NCI-H2227 treated with DMSO at 0.1 percent for 48 hours (cell line): ENCODE results near the gene DISP2.

Source experiments
- DNase-seq: peaks from one replicate; lab custom pipeline; 2025; lab: John Stamatoyannopoulos, UW

Gene DISP2

DNA sequence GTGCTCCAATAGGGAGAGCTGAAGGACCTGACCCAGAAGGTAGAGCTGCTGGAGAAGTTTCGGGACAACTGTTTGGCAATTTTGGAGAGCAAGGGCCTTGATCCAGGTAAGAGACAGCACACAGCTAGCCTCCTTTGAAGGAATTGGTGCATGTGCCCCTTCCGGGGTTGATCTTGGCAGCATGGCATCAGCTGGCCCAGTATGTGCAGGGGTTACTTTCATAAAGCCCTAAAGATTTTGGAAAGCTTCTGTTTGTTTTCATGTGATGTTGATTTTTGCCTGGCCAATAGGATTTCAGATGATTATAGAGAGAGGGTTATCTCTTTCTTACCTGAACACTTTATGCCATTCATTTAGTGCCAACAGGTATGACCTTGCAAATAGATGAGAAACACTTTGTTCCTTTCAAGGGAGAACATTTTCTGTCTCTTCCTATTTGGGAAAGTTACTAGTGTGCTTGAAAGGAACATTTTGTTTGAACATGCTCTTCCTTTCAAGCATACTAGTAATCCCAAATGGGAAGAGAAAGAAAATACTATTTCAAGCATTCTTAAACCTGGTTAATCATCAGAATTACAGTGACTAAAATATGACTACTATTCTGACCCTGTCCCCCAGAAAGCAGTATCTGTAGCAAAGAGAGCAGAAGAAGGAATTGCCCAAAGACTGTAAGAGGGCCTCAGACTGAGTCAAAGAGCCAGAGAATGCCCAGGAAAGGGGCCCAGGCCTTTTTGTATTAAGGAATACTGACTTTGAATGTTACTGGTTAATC lies 32.0 kb downstream of the DISP2 start:
- no peak for DNase-seq

GRCh38 chr15:40392986-40393948 lies 35.2 kb downstream of the DISP2 start:
- DNase-seq: no peak

- DNase-seq: no peak
Measured at GRCh38 chr15:40397688-40398412, 39.8 kb downstream of the DISP2 start.

- no peak for DNase-seq
Measured at GRCh38 chr15:40398413-40398873, 40.4 kb downstream of the DISP2 start.

- DNase-seq: no peak
Measured at GRCh38 chr15:40399370-40399769, 41.4 kb downstream of the DISP2 start.

- peak; percentile 81 for DNase-seq
Measured at GRCh38 chr15:40405501-40406381, 47.7 kb downstream of the DISP2 start, which contains the start of gene IVD. IVD (plus strand) TSS chr15:40405795; CDS start chr15:40405828, 33 bp downstream.

- no peak for DNase-seq
Measured at GRCh38 chr15:40407330-40407990, 49.4 kb downstream of the DISP2 start.

- DNase-seq: no peak
Measured at GRCh38 chr15:40409366-40409765, 51.3 kb downstream of the DISP2 start.

DNA sequence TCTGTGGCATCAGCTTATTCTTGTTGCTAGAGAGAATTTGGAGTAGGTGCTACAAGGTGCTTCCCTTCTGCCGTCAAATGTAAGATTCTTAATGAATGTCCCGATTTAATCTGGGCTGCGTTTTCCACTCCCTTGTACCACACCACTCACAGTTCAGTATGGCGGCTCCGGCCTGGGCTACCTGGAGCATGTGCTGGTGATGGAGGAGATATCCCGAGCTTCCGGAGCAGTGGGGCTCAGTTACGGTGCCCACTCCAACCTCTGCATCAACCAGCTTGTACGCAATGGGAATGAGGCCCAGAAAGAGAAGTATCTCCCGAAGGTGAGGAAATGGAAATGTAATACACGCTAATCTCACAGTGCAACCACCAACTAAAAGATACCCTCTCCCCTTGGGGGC lies 52.5 kb downstream of the DISP2 start:
- no peak for DNase-seq

- DNase-seq: no peak
Measured at GRCh38 chr15:40412095-40412759, 54.2 kb downstream of the DISP2 start.

DNA sequence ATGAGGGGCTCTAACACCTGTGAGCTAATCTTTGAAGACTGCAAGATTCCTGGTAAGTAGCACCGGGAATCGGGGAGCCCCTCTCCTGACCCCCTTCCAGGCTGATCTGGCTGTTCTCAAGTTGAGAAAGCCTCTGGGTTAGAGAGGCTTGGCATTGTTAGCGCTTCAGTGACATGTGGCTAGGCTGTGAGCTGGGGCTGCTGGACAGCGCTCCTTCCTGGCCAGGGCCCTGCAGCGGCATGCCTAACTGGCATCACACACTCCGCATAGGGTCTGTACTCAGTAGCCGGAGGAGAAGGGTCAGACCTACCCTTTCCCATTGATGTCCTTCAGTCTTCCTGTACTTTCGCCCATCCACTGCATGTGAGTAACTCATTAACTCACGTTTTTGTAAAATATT lies 55.0 kb downstream of the DISP2 start:
- DNase-seq: no peak

- no peak for DNase-seq
Measured at GRCh38 chr15:40414816-40415215, 56.8 kb downstream of the DISP2 start.

GRCh38 chr15:40415226-40415625 lies 57.2 kb downstream of the DISP2 start:
- DNase-seq: no peak

GRCh38 chr15:40416056-40416455 lies 58.0 kb downstream of the DISP2 start:
- DNase-seq: no peak

DNA sequence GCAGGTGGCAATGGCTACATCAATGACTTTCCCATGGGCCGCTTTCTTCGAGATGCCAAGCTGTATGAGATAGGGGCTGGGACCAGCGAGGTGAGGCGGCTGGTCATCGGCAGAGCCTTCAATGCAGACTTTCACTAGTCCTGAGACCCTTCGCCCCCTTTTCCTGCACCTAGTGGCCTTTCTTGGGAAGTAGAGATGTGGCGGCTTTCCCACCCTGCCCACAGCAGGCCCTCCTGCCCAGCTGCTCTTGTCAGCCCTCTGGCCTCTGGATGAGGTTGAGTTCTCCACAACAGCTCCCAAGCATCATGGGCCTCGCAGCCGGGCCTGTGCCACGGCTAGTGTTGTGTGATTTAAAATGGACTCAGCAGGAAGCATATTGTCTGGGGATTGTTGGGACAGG lies 60.1 kb downstream of the DISP2 start:
- no peak for DNase-seq

DNA sequence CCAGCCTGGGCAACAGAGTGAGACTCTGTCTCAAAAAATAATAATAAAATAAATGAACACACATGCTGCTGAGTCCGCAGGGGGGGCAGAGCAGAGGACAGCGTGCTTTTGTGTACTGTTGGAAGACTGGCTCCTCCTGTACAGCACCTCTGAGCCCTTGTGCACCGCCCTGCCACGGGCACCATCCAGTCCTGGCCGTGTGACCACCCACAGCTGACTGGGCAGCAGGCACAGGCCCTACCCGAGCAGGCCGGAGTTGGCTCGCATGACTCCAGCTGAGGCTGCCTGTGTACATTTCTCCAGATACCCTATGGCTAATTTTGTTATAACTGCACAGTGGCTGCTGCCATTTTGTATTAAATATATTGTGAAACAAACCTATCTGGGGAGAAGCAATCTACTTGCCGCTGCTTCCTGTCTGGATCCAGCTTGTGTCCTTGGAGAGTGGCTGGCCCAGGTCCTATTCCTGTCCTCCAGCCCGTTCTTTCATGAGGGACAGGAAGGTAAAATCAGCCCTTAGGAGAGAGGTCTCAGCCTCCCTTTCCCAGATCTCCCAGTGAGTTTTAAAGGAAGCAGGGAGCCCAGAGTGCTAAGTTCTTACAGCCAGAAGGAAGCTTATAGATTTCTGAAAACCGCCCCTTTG lies 62.2 kb downstream of the DISP2 start:
- no peak for DNase-seq

GRCh38 chr15:40420793-40421192 lies 62.8 kb downstream of the DISP2 start:
- no peak for DNase-seq

DNA sequence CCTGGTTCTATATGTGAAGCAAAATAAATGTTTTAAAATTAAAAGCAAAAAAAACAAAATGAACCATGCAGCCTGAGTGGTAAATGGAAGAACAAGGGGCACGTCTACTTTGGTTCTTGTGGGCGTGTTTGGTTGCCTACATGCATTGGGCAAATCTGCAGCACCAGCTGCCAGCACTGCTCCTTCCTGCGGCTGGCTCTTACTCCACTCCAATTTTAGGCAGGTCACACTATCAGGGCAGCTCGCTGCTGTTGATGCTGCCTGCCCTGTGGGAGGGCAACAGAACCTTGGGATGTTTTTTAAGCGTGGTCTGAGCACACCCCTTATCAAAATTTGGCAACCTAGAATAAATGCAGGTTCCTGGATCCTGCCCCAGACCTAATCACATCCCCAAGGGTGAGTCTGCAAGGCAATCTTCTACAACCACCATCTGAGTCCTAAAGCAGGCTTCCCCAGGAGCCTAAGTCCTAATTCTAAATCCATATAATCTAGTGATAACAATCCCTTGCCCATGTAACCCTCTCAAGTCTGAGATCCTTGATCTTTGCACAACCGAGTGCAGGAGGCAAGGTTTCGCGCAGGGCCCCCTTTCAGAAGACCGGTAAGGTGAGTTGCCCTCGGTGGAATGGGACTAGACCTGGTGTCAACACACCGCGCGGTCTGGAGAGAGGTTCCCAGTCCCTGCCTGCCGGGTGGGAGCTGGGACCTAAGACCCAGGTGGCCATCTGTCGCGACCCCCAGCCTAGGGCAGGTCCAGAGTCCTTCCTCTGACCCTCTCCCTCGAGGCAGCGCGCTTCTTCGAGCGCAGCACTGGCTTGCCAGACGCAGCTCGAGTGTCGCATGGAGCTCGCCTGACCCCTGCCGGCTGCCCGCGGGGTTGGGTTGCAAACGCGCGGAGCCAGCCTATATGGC lies 63.5 kb downstream of the DISP2 start:
- DNase-seq: peak; percentile 55
